Fibroblast of skin of abdomen (primary cell): ENCODE data around the gene METTL22. TPM values are rescaled to one million over a fixed set of nuclear protein-coding genes. Genes with fewer than 3 reads are reported as not detected.

Experiments
- DNase-seq: peaks from one replicate; pipeline ENCODE4 v3.0.0-alpha.2; 2013
- polyA plus RNA-seq, 2 experiments: library from polyadenylated mRNA; unstranded; fragments of 120-200 nt; gene quantifications; one replicate each; pipeline ENCODE4 v1.2.1, GENCODE V29; 2013; ENCODE audit not compliant: insufficient read length in 2 of 2

The METTL22 gene
- polyA plus RNA-seq (2013, experiment 1 of 2; ENCODE audit: insufficient read length) = 36.0 TPM
- polyA plus RNA-seq (2013, experiment 2 of 2; ENCODE audit: insufficient read length) = 35.6 TPM

- peak; percentile 84 for DNase-seq
These were observed at the start of gene METTL22 for GRCh38 chr16:8621572-8622314. Gene METTL22 (plus strand): TSS chr16:8621698. CDS start chr16:8625666, 3,968 bp downstream.

- no peak for DNase-seq
These were observed 49.2 kb upstream of the METTL22 start for GRCh38 chr16:8572063-8572918.

- DNase-seq = peak; percentile 58
These were observed 48.4 kb upstream of the METTL22 start for GRCh38 chr16:8572919-8573724.

GRCh38 chr16:8575399-8575798 is 46.1 kb upstream of the METTL22 start:
- DNase-seq = no peak

- no peak for DNase-seq
These were observed 45.1 kb upstream of the METTL22 start for GRCh38 chr16:8576141-8577004.

GRCh38 chr16:8577678-8578304 is 43.7 kb upstream of the METTL22 start:
- DNase-seq = no peak

- DNase-seq = no peak
These were observed 41.9 kb upstream of the METTL22 start for GRCh38 chr16:8579559-8579958.

GRCh38 chr16:8581831-8582580 is 39.5 kb upstream of the METTL22 start:
- no peak for DNase-seq

- DNase-seq = no peak
These were observed 38.3 kb upstream of the METTL22 start for GRCh38 chr16:8583199-8583598.

- no peak for DNase-seq
These were observed 37.8 kb upstream of the METTL22 start for GRCh38 chr16:8583732-8584131.

- no peak for DNase-seq
These were observed 36.5 kb upstream of the METTL22 start for GRCh38 chr16:8585041-8585440.

GRCh38 chr16:8585857-8586256 is 35.6 kb upstream of the METTL22 start:
- DNase-seq = no peak

GRCh38 chr16:8587065-8587464 is 34.4 kb upstream of the METTL22 start:
- DNase-seq = no peak

GRCh38 chr16:8588682-8589056 is 32.8 kb upstream of the METTL22 start:
- DNase-seq = no peak

- DNase-seq = no peak
These were observed 32.2 kb upstream of the METTL22 start for GRCh38 chr16:8589057-8589899.

GRCh38 chr16:8589900-8590688 is 31.4 kb upstream of the METTL22 start, which contains the start of gene TMEM114:
Gene TMEM114 (minus strand): TSS chr16:8590511. CDS start chr16:8589838, 673 bp downstream.
- no peak for DNase-seq

GRCh38 chr16:8590811-8591210 is 30.7 kb upstream of the METTL22 start:
- no peak for DNase-seq

GRCh38 chr16:8591451-8591850 is 30.0 kb upstream of the METTL22 start:
- no peak for DNase-seq
